H1 (cell line): ENCODE data around the gene PLVAP. TPM values are rescaled to one million over a fixed set of nuclear protein-coding genes. Genes with fewer than 3 reads are reported as not detected.

Experiments
- CTCF ChIA-PET: fragments of 300-600 bp; sonication (Branson Sonifier 250); formaldehyde crosslinking; loops from one replicate; lab custom pipeline; 2021; ENCODE audit not compliant: partially characterized antibody; lab: Charles Lee
- POLR2A ChIA-PET: fragments of 300-600 bp; sonication (Branson Sonifier 250); formaldehyde crosslinking; loops from one replicate; lab custom pipeline; 2021; ENCODE audit warnings: inconsistent platforms; ENCODE audit not compliant: partially characterized antibody; lab: Charles Lee
- DNase-seq, 2 experiments: peaks; one replicate each; pipeline versions ENCODE4 v3.0.0 to v3.0.0-alpha.2; 2010 to 2022; ENCODE audit warnings: low spot score in 2 of 2, low read depth in 1 of 2, mixed read lengths in 1 of 2
- FAIRE-seq: peaks from 2 replicates; lab custom pipeline; 2011; peaks lifted over from hg19 to GRCh38; lab: Jason Lieb, UNC
- H2AFZ ChIP-seq: 2 replicates; pipeline ENCODE4 v1.8.1; 2012; ENCODE audit warnings: low read length, inconsistent platforms
- H2AK5ac ChIP-seq: 2 replicates; pipeline ENCODE4 v1.6.1; 2013; ENCODE audit warnings: low read depth, low read length
- H2BK120ac ChIP-seq: replicated peaks from 2 replicates; pipeline ENCODE3; 2013; ENCODE audit warnings: low read depth, low read length, inconsistent platforms
- H2BK12ac ChIP-seq: 2 replicates; pipeline ENCODE4 v1.6.1; 2013; ENCODE audit warnings: low read depth, low read length
- H2BK15ac ChIP-seq: 2 replicates; pipeline ENCODE4 v1.6.1; 2013; ENCODE audit warnings: low read length
- H2BK20ac ChIP-seq: 2 replicates; pipeline ENCODE4 v1.6.1; 2013; ENCODE audit warnings: low read length
- H2BK5ac ChIP-seq: 2 replicates; pipeline ENCODE4 v1.6.1; 2013; ENCODE audit warnings: low read depth, low read length
- H3K14ac ChIP-seq: 2 replicates; pipeline ENCODE4 v1.6.1; 2013; ENCODE audit warnings: inconsistent platforms; ENCODE audit not compliant: insufficient read length
- H3K18ac ChIP-seq: 2 replicates; pipeline ENCODE4 v1.6.1; 2013; ENCODE audit warnings: low read length; ENCODE audit errors: extremely low read depth
- H3K23ac ChIP-seq: 2 replicates; pipeline ENCODE4 v1.6.1; 2013; ENCODE audit warnings: inconsistent platforms; ENCODE audit not compliant: insufficient read length
- H3K23me2 ChIP-seq: 2 replicates; pipeline ENCODE4 v1.6.1; 2013; ENCODE audit warnings: low read depth, low read length
- H3K27ac ChIP-seq: 2 replicates; pipeline ENCODE4 v1.6.1; 2011; ENCODE audit warnings: low read depth, low read length, inconsistent platforms
- H3K27me3 ChIP-seq, 4 experiments: replicated peaks in 1 of 4; 1 replicate in 1 of 4; 2 replicates in 3 of 4; pipeline versions ENCODE4 v1.6.1 to v1.8.1; 2011 to 2013; ENCODE audit warnings: low read length in 3 of 4, mild to moderate bottlenecking in 3 of 4, inconsistent platforms in 2 of 4, mixed read lengths in 2 of 4, moderate library complexity in 1 of 4; ENCODE audit not compliant: control insufficient read depth in 3 of 4, insufficient read depth in 3 of 4; ENCODE audit errors: extremely low read depth in 1 of 4
- H3K36me3 ChIP-seq, 4 experiments: 2 replicates each; pipeline versions ENCODE4 v1.6.1 to v1.8.1; 2011 to 2013; ENCODE audit warnings: mild to moderate bottlenecking in 4 of 4, low read length in 3 of 4, moderate library complexity in 2 of 4, control low read depth in 1 of 4, inconsistent platforms in 1 of 4; ENCODE audit not compliant: insufficient read depth in 4 of 4, control insufficient read depth in 2 of 4
- H3K4ac ChIP-seq: replicated peaks from 2 replicates; pipeline ENCODE3; 2013; ENCODE audit warnings: low read length, low read depth, mixed read lengths, inconsistent platforms; ENCODE audit not compliant: insufficient read length
- H3K4me1 ChIP-seq, 4 experiments: replicated peaks in 1 of 4; 1 replicate in 1 of 4; 2 replicates in 3 of 4; pipeline versions ENCODE4 v1.6.1 to v1.8.1; 2011 to 2013; ENCODE audit warnings: low read length in 3 of 4, inconsistent platforms in 2 of 4, mixed read lengths in 1 of 4; ENCODE audit not compliant: insufficient read depth in 4 of 4, control insufficient read depth in 3 of 4
- H3K4me2 ChIP-seq, 2 experiments: 2 replicates each; pipeline versions ENCODE4 v1.6.1 to v1.8.1; 2011 to 2013; ENCODE audit warnings: low read depth in 2 of 2, low read length in 2 of 2, control low read depth in 1 of 2, inconsistent platforms in 1 of 2, mild to moderate bottlenecking in 1 of 2; ENCODE audit not compliant: insufficient read depth in 1 of 2
- H3K4me3 ChIP-seq, 4 experiments: fragments of 200-600, 300-600 bp in 1 of 4; sonication (generic), shearing (Covaris generic), sonication (Bioruptor Twin) in 1 of 4; 2 replicates each; pipeline versions ENCODE4 v1.5.1 to v1.8.1; 2011 to 2016; ENCODE audit warnings: low read length in 4 of 4, low read depth in 3 of 4, control low read depth in 2 of 4, inconsistent platforms in 2 of 4, mild to moderate bottlenecking in 2 of 4, mixed read lengths in 1 of 4, moderate library complexity in 1 of 4; ENCODE audit not compliant: insufficient read depth in 2 of 4; ENCODE audit errors: extremely low read depth in 1 of 4
- H3K56ac ChIP-seq: replicated peaks from 2 replicates; pipeline ENCODE3; 2013; ENCODE audit warnings: low read depth, mild to moderate bottlenecking, mixed read lengths, low read length, inconsistent platforms; ENCODE audit not compliant: insufficient read length
- H3K79me1 ChIP-seq: 2 replicates; pipeline ENCODE4 v1.6.1; 2013; ENCODE audit warnings: low read depth, low read length, control low read depth
- H3K79me2 ChIP-seq, 2 experiments: 2 replicates each; pipeline versions ENCODE4 v1.6.1 to v1.8.1; 2012 to 2013; ENCODE audit warnings: low read length in 2 of 2, mild to moderate bottlenecking in 2 of 2, inconsistent platforms in 1 of 2; ENCODE audit not compliant: insufficient read depth in 2 of 2, control insufficient read depth in 1 of 2
- H3K9ac ChIP-seq, 4 experiments: replicated peaks in 1 of 4; 1 replicate in 1 of 4; 2 replicates in 3 of 4; pipeline versions ENCODE4 v1.6.1 to v1.8.1; 2011 to 2013; ENCODE audit warnings: low read depth in 3 of 4, low read length in 3 of 4, control low read depth in 2 of 4, mild to moderate bottlenecking in 2 of 4, moderate library complexity in 2 of 4, inconsistent platforms in 1 of 4; ENCODE audit errors: extremely low read depth in 1 of 4
- H3K9me3 ChIP-seq, 2 experiments: 2 replicates each; pipeline versions ENCODE4 v1.6.1 to v1.8.1; 2012 to 2013; ENCODE audit warnings: mild to moderate bottlenecking in 2 of 2, moderate library complexity in 2 of 2, control low read depth in 1 of 2, inconsistent platforms in 1 of 2, low read depth in 1 of 2, low read length in 1 of 2, mixed read lengths in 1 of 2; ENCODE audit not compliant: insufficient read depth in 2 of 2
- H4K20me1 ChIP-seq, 2 experiments: replicated peaks in 1 of 2; 2 replicates each; pipeline versions ENCODE3 to v1.8.1; 2011 to 2013; ENCODE audit warnings: inconsistent platforms in 2 of 2, low read length in 2 of 2, mild to moderate bottlenecking in 1 of 2; ENCODE audit not compliant: insufficient read depth in 2 of 2, control insufficient read depth in 1 of 2
- H4K5ac ChIP-seq: 2 replicates; pipeline ENCODE4 v1.6.1; 2013; ENCODE audit warnings: low read length, low read depth, mixed read lengths, inconsistent platforms; ENCODE audit not compliant: insufficient read length
- H4K8ac ChIP-seq: 2 replicates; pipeline ENCODE4 v1.8.0; 2013; ENCODE audit warnings: mild to moderate bottlenecking, moderate library complexity, low read length, inconsistent platforms; ENCODE audit not compliant: insufficient read depth; ENCODE audit errors: extremely low read depth
- H4K91ac ChIP-seq: replicated peaks from 2 replicates; pipeline ENCODE3; 2013; ENCODE audit warnings: low read length, mixed read lengths, inconsistent platforms; ENCODE audit not compliant: insufficient read length
- ASH2L ChIP-seq: fragments of 200-600, 300-600 bp; sonication (generic); IDR thresholded peaks from one replicate; pipeline ENCODE4 v1.7.1; 2017; ENCODE audit warnings: low read length
- CEBPB ChIP-seq: IDR thresholded peaks from 2 replicates; pipeline ENCODE4 v1.6.1; 2012; ENCODE audit warnings: low read depth, low read length
- CHD1 ChIP-seq: IDR thresholded peaks from 2 replicates; pipeline ENCODE4 v1.6.1; 2012; ENCODE audit warnings: low read depth, low read length, improper control_type of control experiment
- EZH2 ChIP-seq: fragments of 200-600 bp; sonication (generic); IDR thresholded peaks from 2 replicates; pipeline ENCODE4 v1.7.1; 2012; ENCODE audit warnings: low read depth, mild to moderate bottlenecking, moderate library complexity, low read length, inconsistent platforms; ENCODE audit not compliant: severe bottlenecking
- HDAC6 ChIP-seq: IDR thresholded peaks from one replicate; pipeline ENCODE4 v1.7.1; 2012; ENCODE audit warnings: low read depth, mild to moderate bottlenecking, inconsistent platforms, low read length, moderate library complexity
- NANOG ChIP-seq: IDR thresholded peaks from 2 replicates; pipeline ENCODE4 v1.6.1; 2011; ENCODE audit warnings: low read length, low read depth, mild to moderate bottlenecking, inconsistent platforms; ENCODE audit not compliant: insufficient read depth, poor library complexity, severe bottlenecking
- RAD21 ChIP-seq, 2 experiments: IDR thresholded peaks in 1 of 2; conservative IDR thresholded peaks in 1 of 2; 2 replicates each; pipeline ENCODE4 v1.6.1; 2011; ENCODE audit warnings: low read depth in 2 of 2, low read length in 2 of 2, improper control_type of control experiment in 1 of 2, inconsistent platforms in 1 of 2, mild to moderate bottlenecking in 1 of 2, moderate library complexity in 1 of 2
- TAF7 ChIP-seq: optimal IDR thresholded peaks from 2 replicates; pipeline ENCODE3; 2011; ENCODE audit warnings: low read depth, mild to moderate bottlenecking, inconsistent platforms, low read length, moderate library complexity, borderline replicate concordance
- TCF12 ChIP-seq: IDR thresholded peaks from 2 replicates; pipeline ENCODE4 v1.6.1; 2011; ENCODE audit warnings: low read depth, mild to moderate bottlenecking, low read length
- WGBS, 2 experiments: shearing (Covaris generic) in 1 of 2; methylation state at CpG; one replicate each; pipeline versions ENCODE4 v1.1.6 to v1.1.7; 2013 to 2015; ENCODE audit warnings: low lambda C conversion rate in 2 of 2, mixed read lengths in 2 of 2, inconsistent platforms in 1 of 2, low coverage in 1 of 2, missing lambda C conversion rate in 1 of 2; ENCODE audit not compliant: insufficient replicate concordance in 2 of 2, insufficient coverage in 1 of 2, insufficient read length in 1 of 2; ENCODE audit errors: extremely low coverage in 1 of 2, missing lambda C conversion rate in 1 of 2; 5-methylcytosine and 5-hydroxymethylcytosine counted together
- polyA plus RNA-seq, 7 experiments: library from polyadenylated mRNA; depleted of rRNA in 3 of 7; stranded (reverse) in 5 of 7; unstranded in 2 of 7; fragments of >200 nt in 5 of 7; fragments of 200-250 nt in 2 of 7; gene quantifications; 1 replicate in 5 of 7; 2 replicates in 1 of 7; 4 replicates in 1 of 7; pipeline versions ENCODE4 v1.2.1 to v1.2.3, GENCODE V29; 2011 to 2013; ENCODE audit warnings: missing spikeins in 2 of 7, mixed read lengths in 2 of 7
- total RNA-seq: library from RNA; stranded (reverse); fragmentation: NEBNext Ultra II Directional; extraction: Animal tissue kit (Norgen Biotek cat#: 25700); gene quantifications from 2 replicates; pipeline ENCODE4 v1.2.1, GENCODE V29; 2021
- TF ChIP-seq, protein P1 (sequence below): IDR thresholded peaks from 2 replicates; pipeline ENCODE4 v1.6.1; 2011; ENCODE audit warnings: low read length, improper control_type of control experiment

The PLVAP gene
- total and polyA plus RNA-seq, 2 of the 8 experiments (the other 6 are each of a cell fraction or from before 2014, with no cell fraction given): 0.32 TPM; not detected in 1

DNA sequence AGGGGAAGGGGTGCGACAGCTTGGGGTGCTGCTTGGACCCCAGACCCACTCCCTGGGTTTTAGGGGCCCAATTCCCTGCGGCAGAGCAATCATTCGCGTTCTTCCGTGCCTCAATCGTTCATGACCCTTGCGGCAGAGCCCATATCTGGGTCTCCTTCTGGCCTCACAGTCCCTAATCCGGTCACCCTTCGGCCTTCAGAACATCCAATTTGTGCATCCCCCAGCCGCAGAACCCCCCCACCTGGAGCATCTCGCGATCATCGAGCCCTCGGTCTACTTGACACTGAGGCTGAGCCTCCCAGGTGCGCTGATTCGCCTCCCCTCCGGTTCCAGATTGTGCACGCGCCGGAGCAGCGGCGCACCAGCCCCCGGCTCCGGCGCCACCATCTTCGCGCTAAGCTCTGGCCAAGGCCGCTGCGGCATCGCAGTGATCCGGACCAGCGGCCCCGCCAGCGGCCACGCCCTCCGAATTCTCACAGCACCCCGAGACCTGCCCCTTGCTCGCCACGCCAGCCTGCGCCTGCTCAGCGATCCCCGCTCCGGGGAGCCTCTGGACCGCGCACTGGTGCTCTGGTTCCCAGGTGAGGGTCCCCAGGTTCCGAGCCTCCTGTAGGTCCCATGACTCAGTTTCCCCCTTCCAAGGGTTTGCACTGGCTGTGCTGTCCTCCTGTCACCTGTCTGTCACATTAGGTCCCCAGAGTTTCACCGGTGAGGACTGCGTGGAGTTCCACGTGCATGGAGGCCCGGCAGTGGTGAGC, 39.3 kb downstream of the PLVAP start:
- Histone ChIP-seq H2BK120ac (no peak overlapping the region), H3K9ac (peak overlapping the region; percentile 67 to 92 (median 78)), H3K79me1 (peaks cover 3% of the 10 kb centered on the region), H3K4me2 (peak overlapping the region; percentile 84 to 91), H2AK5ac (0 out of 2 replicates have a peak overlapping the region, but pooled peaks have one; percentile 76), H3K36me3 (peaks cover 0 to 3% (median 0%) of the 10 kb centered on the region in 4 experiments; a peak in 1 of 8 replicates), H2BK15ac (no peak overlapping the region; the same call in 1 of the 2 replicates), H3K23ac (no peak overlapping the region), H3K18ac (peak overlapping the region; percentile 97), H3K27ac (peak overlapping the region; percentile 39; the same call in 1 of the 2 replicates), H3K56ac (peak overlapping the region; percentile 3), H3K27me3 (no peaks in the 10 kb centered on the region), H2BK20ac (no peak overlapping the region), H4K91ac (peak overlapping the region; percentile 0), H4K5ac (peak overlapping the region; percentile 63), H4K20me1 (peaks cover 0 to 6% of the 10 kb centered on the region in 2 experiments), H2BK12ac (no peak overlapping the region; the same call in 1 of the 2 replicates), H3K4me1 (peaks cover 0 to 36% (median 28%) of the 10 kb centered on the region in 4 experiments; a peak in 5 of 7 replicates), H4K8ac (peak overlapping the region; percentile 93), H3K4me3 (peak overlapping the region; percentile 74 to 96 (median 93)), H2BK5ac (peak overlapping the region; percentile 71; the same call in 1 of the 2 replicates), H3K79me2 (no peaks in the 10 kb centered on the region), H2AFZ (no peak overlapping the region), H3K23me2 (peaks cover 23% of the 10 kb centered on the region), H3K4ac (peak overlapping the region; percentile 36), H3K9me3 (no peaks in the 10 kb centered on the region), H3K14ac (no peak overlapping the region)
- POLR2A ChIA-PET: interaction anchor here (0.6 to 13.5 kb wide), 8 partner anchors 10 to 640 kb away, joined by 3 to 100 read pairs (median 5); no protein-coding TSS in a partner anchor
- WGBS, 2 experiments: 12% methylated on average over 50 of the region's 50 CpGs; no CpG with 5 or more reads in 1 of the 2 experiments
- CTCF ChIA-PET: interaction anchor here (1.5 to 13.5 kb wide), 2 partner anchors 50 to 128 kb away, joined by 4 to 153 read pairs; partner anchors contain the start of gene CCDC194
- peak in 1 of 2 experiments; percentile 70 for DNase-seq
- no peak for FAIRE-seq
- no peak for TF ChIP-seq RAD21 (IDR thresholded peaks at IDR 0.05 in 1 of 2, conservative IDR thresholded peaks at IDR 0.05 in 1 of 2; ENCODE audit: low read depth in 2 of 2, low read length in 2 of 2)
- TF ChIP-seq, protein P1, sequence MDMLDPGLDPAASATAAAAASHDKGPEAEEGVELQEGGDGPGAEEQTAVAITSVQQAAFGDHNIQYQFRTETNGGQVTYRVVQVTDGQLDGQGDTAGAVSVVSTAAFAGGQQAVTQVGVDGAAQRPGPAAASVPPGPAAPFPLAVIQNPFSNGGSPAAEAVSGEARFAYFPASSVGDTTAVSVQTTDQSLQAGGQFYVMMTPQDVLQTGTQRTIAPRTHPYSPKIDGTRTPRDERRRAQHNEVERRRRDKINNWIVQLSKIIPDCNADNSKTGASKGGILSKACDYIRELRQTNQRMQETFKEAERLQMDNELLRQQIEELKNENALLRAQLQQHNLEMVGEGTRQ: no peak
- TF ChIP-seq NANOG: no peak
- no peak for TF ChIP-seq CEBPB
- no peak for TF ChIP-seq EZH2
- no peak for TF ChIP-seq ASH2L
- TF ChIP-seq CHD1: no peak
- no peak for TF ChIP-seq TCF12
- TF ChIP-seq TAF7: peak; percentile 4
- no peak for TF ChIP-seq HDAC6
